Aorta (tissue), 5 donors: ENCODE data around the gene FBXL7. TPM values are rescaled to one million over a fixed set of nuclear protein-coding genes. Genes with fewer than 3 reads are reported as not detected.

Source experiments
- ATAC-seq: fragments of 200-7000 bp; cut with Tn5 transposase; one replicate; pipeline ENCODE4 v1.9.1; 2022; ENCODE audit warnings: moderate library complexity; ENCODE audit not compliant: low FRiP score
- DNase-seq, 2 donors: peaks; one replicate each; pipeline ENCODE4 v3.0.0-alpha.2; 2020
- H3K27ac ChIP-seq, 2 donors: one replicate each; pipeline ENCODE4 v1.5.1; 2013; ENCODE audit warnings: low read length in 2 of 2, mild to moderate bottlenecking in 2 of 2, moderate library complexity in 2 of 2, control low read depth in 1 of 2, inconsistent platforms in 1 of 2, low read depth in 1 of 2
- H3K27me3 ChIP-seq, 2 donors: one replicate each; pipeline ENCODE4 v1.6.1; 2013; ENCODE audit warnings: control low read depth in 1 of 2, low read length in 1 of 2, mild to moderate bottlenecking in 1 of 2, moderate library complexity in 1 of 2; ENCODE audit not compliant: insufficient read depth in 2 of 2, control insufficient read depth in 1 of 2
- H3K36me3 ChIP-seq, 2 donors: one replicate each; pipeline ENCODE4 v1.6.1; 2013; ENCODE audit warnings: control low read depth in 1 of 2, low read length in 1 of 2, mild to moderate bottlenecking in 1 of 2; ENCODE audit not compliant: insufficient read depth in 2 of 2, control insufficient read depth in 1 of 2
- H3K4me1 ChIP-seq, 2 donors: one replicate each; pipeline ENCODE4 v1.6.1; 2013; ENCODE audit warnings: low read length in 2 of 2, control low read depth in 1 of 2, mild to moderate bottlenecking in 1 of 2, moderate library complexity in 1 of 2; ENCODE audit not compliant: insufficient read depth in 2 of 2, control insufficient read depth in 1 of 2
- H3K4me3 ChIP-seq, 2 donors: one replicate each; pipeline ENCODE4 v1.5.1; 2013; ENCODE audit warnings: low read length in 2 of 2, control low read depth in 1 of 2, mild to moderate bottlenecking in 1 of 2
- H3K9me3 ChIP-seq: one replicate; pipeline ENCODE4 v1.6.1; 2013; ENCODE audit warnings: mild to moderate bottlenecking, low read length; ENCODE audit not compliant: control insufficient read depth
- WGBS, 2 donors: extraction: QIAGEN DNeasy Blood & Tissue Kit; methylation state at CpG; one replicate each; pipeline ENCODE4 v1.1.7; 2013; 5-methylcytosine and 5-hydroxymethylcytosine counted together
- intact Hi-C, 2 donors: fragments of 100-400 bp; cut with DNase I; formaldehyde crosslinking; loops; one replicate each; pipeline versions ENCODE4 v1.14.2 to v1.15.0; 2022
- polyA plus RNA-seq, 2 donors: library from polyadenylated mRNA; stranded (reverse); fragments of 200-250 nt; gene quantifications; one replicate each; pipeline ENCODE4 v1.2.3, GENCODE V29; 2013
- total RNA-seq, 2 donors: library from RNA; stranded (reverse); fragmentation: NEBNext Ultra II Directional; extraction: Animal tissue kit (Norgen Biotek cat#: 25700); gene quantifications; one replicate each; pipeline ENCODE4 v1.2.1, GENCODE V29; 2021
- donor health status: healthy with polysubstance abuse.
- donor health status: Bipolar disorder and iron deficiency.
- donor health status: DM: no; HTN: no; CAD: no.
- donor health status: DM: no; HTN: no; CAD: no.
- donor health status: DM: yes; HTN: yes; CAD: no.

The FBXL7 gene
- total and polyA plus RNA-seq, 4 donors: 3.9 to 32.7 (median 14.7) TPM

DNA sequence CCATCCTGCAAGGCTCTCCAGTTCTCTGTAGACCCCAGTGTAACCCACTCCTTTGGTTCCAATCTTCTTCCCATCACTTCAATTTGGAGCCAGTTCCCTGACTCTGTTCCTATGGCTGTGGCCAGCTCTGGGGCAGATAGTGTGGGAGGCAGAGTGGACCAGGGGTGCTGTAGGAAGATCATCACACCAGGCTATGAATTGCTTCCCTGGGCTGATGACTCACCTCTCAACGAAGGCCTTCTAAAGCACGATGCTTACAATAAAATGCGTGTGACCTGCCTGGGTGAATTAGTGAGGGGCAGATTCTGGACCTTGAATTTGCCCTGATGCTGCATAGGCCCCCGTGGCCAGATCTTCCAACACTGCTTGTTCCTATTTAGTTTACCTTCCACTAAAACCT is 289.7 kb downstream of the FBXL7 start:
- H3K36me3 ChIP-seq: no peaks in the 10 kb centered on the region
- DNase-seq (no peak), ATAC-seq (no peak)
- H3K27ac ChIP-seq: no peak overlapping the region
- H3K27me3 ChIP-seq: no peaks in the 10 kb centered on the region
- no peaks in the 10 kb centered on the region for H3K9me3 ChIP-seq
- intact Hi-C loops: loop anchor here in 1 of 2 donors (5.0 kb wide), 1 partner anchor 287 kb away; the partner anchor contains the start of gene FBXL7
- peaks cover 0 to 2% of the 10 kb centered on the region in 2 donors for H3K4me1 ChIP-seq
- 75 to 80% methylated on average over 4 of the region's 4 CpGs for WGBS, 2 donors
- H3K4me3 ChIP-seq: no peak overlapping the region

- Histone ChIP-seq H3K27ac (no peak overlapping the region), H3K36me3 (no peaks in the 10 kb centered on the region), H3K9me3 (no peaks in the 10 kb centered on the region), H3K27me3 (no peaks in the 10 kb centered on the region), H3K4me3 (no peak overlapping the region), H3K4me1 (peaks cover 0 to 2% of the 10 kb centered on the region in 2 donors)
- no peak for ATAC-seq
- intact Hi-C loops: loop anchor here in 1 of 2 donors (5.0 kb wide), 1 partner anchor 288 kb away; the partner anchor contains the start of gene FBXL7
- DNase-seq: no peak
- WGBS, 2 donors: 82 to 92% methylated on average over 4 of the region's 4 CpGs
Observed at GRCh38 chr5:15790446-15791018, 290.6 kb downstream of the FBXL7 start.

DNA sequence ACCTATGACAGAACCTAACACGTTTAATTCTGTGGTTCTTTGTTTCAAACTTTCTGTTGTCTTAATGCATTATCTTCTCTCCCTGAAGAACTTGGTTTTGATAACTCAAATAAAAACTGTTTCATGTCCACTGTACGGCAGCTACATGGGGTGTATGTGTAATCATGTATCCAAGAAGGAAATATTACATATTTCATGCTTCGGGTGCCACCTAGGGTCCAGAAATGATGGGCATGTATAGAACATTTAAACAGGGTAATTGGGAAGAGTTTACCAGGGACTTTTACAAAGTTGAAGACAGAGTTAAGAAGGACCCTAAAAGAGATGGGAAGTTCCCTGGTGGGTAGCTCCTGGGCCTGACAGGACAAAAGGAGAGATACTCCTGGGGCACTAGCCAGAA is 291.3 kb downstream of the FBXL7 start:
- ATAC-seq (no peak), DNase-seq (no peak)
- 31 to 38% methylated on average over 3 of the region's 3 CpGs for WGBS, 2 donors
- H3K4me3 ChIP-seq: no peak overlapping the region
- no peak overlapping the region for H3K27ac ChIP-seq
- no peaks in the 10 kb centered on the region for H3K9me3 ChIP-seq
- no peaks in the 10 kb centered on the region for H3K36me3 ChIP-seq
- intact Hi-C loops: loop anchor here in 1 of 2 donors (5.0 kb wide), 1 partner anchor 289 kb away; the partner anchor contains the start of gene FBXL7
- H3K4me1 ChIP-seq: peaks cover 0 to 2% of the 10 kb centered on the region in 2 donors
- no peaks in the 10 kb centered on the region for H3K27me3 ChIP-seq

- Histone ChIP-seq H3K27me3 (no peaks in the 10 kb centered on the region), H3K9me3 (no peaks in the 10 kb centered on the region), H3K4me1 (peaks cover 0 to 2% of the 10 kb centered on the region in 2 donors), H3K4me3 (no peak overlapping the region), H3K36me3 (no peaks in the 10 kb centered on the region), H3K27ac (no peak overlapping the region)
- ATAC-seq (no peak), DNase-seq (no peak)
- intact Hi-C loops: loop anchor here in 1 of 2 donors (5.0 kb wide), 1 partner anchor 290 kb away; the partner anchor contains the start of gene FBXL7
- 76 to 88% methylated on average over 3 of the region's 3 CpGs for WGBS, 2 donors
Observed at GRCh38 chr5:15791859-15792258, 291.9 kb downstream of the FBXL7 start.

DNA sequence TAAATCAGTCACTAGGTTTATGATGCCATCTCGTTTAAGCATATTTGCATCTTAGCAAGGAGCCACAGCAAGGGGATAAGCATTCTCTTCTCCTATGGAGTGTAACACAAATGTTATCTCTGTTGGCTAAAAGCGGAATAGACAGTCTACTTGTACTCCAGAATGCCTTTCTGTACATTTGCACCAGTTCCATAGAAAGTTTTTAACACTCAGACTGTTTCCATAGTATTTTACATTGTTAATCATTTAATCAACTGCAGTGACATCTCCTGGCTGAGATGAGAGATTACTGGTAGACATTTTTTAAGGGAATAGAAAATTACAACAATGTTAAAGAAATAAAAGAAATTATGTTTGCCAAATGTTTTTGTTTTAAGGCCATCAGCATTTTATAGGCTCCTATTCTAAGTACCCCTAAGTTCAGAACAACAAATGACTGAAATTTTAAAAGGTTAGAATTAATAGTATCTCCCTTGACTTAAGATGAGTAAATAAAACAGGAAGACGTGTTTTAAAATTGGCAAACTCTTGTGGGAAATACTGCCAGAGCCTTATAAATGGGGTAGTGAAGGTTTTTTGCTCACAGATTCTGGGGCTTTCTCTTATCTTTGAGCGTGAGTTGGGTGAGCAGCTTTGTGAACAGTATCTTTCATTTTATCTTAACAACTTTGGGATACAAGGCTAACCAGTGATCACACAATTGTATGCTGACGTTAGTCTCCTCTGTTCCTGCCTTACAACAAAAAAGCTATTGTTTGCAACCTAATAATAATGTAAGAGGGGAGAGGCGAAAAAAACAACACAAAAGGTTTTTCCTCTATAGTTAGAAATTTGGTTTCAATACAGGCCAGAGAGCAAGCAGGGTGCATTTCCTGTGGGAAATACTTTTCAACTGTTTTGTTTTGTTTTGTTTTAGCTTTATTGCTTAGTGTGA is 294.3 kb downstream of the FBXL7 start:
- no peak overlapping the region for H3K27ac ChIP-seq
- no peak for ATAC-seq
- WGBS, 2 donors: 34 to 38% methylated on average over 6 of the region's 6 CpGs
- peaks cover 0 to 4% of the 10 kb centered on the region in 2 donors for H3K4me1 ChIP-seq
- H3K4me3 ChIP-seq: no peak overlapping the region
- H3K36me3 ChIP-seq: no peaks in the 10 kb centered on the region
- H3K9me3 ChIP-seq: no peaks in the 10 kb centered on the region
- intact Hi-C loops: loop anchor here in 1 of 2 donors (5.0 kb wide), 1 partner anchor 292 kb away; the partner anchor contains the start of gene FBXL7
- DNase-seq: no peak
- no peaks in the 10 kb centered on the region for H3K27me3 ChIP-seq

DNA sequence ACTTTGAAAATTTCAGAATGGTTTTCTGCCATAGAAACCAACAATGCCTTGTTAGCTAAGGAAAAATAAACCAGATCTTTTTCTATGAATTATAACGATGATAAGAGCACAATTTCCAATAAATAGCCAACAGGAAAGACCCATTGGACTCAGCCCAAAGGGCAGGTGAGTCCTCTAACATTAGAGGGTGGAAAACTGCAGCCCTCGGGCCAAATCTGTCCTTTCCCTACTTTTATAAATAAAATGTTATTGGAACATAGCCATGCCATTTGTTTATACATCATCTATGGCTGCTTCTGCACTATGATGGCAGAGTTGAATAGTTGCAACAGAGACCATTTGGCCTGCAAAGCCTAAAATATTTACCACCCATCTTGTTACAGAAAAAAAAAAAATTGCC is 296.1 kb downstream of the FBXL7 start:
- 60 to 63% methylated on average over 2 of the region's 2 CpGs for WGBS, 2 donors
- Histone ChIP-seq H3K4me1 (peaks cover 0 to 2% of the 10 kb centered on the region in 2 donors), H3K4me3 (no peak overlapping the region), H3K27ac (no peak overlapping the region), H3K27me3 (no peaks in the 10 kb centered on the region), H3K9me3 (no peaks in the 10 kb centered on the region), H3K36me3 (no peaks in the 10 kb centered on the region)
- DNase-seq (no peak), ATAC-seq (no peak)
- intact Hi-C loops: no loop called here

- intact Hi-C loops: no loop called here
- DNase-seq: no peak
- Histone ChIP-seq H3K36me3 (no peaks in the 10 kb centered on the region), H3K27me3 (no peaks in the 10 kb centered on the region), H3K27ac (no peak overlapping the region), H3K4me1 (peaks cover 0 to 2% of the 10 kb centered on the region in 2 donors), H3K4me3 (no peak overlapping the region), H3K9me3 (no peaks in the 10 kb centered on the region)
- 88 to 89% methylated on average over 6 of the region's 6 CpGs for whole genome bisulfite sequencing, 2 donors
- ATAC-seq: no peak
Observed at GRCh38 chr5:15796557-15796956, 296.6 kb downstream of the FBXL7 start.

- H3K4me1 ChIP-seq: peaks cover 0 to 2% of the 10 kb centered on the region in 2 donors
- no peak for DNase-seq
- 95 to 100% methylated on average over 1 of the region's 1 CpG for WGBS, 2 donors
- no peak for ATAC-seq
- no peaks in the 10 kb centered on the region for H3K27me3 ChIP-seq
- no peak overlapping the region for H3K27ac ChIP-seq
- intact Hi-C loops: no loop called here
- H3K9me3 ChIP-seq: no peaks in the 10 kb centered on the region
- H3K36me3 ChIP-seq: no peaks in the 10 kb centered on the region
- H3K4me3 ChIP-seq: no peak overlapping the region
Observed at GRCh38 chr5:15797116-15797515, 297.1 kb downstream of the FBXL7 start.
